GM18517 (cell line): ENCODE data around the gene FGD5.

ENCODE experiments used
- ATAC-seq: cut with Tn5 transposase; IDR thresholded peaks from one replicate; pipeline ENCODE4 v1.9.1; 2021; ENCODE audit warnings: mild to moderate bottlenecking, moderate library complexity; ENCODE audit not compliant: unreplicated experiment

FGD5 gene, protein sequence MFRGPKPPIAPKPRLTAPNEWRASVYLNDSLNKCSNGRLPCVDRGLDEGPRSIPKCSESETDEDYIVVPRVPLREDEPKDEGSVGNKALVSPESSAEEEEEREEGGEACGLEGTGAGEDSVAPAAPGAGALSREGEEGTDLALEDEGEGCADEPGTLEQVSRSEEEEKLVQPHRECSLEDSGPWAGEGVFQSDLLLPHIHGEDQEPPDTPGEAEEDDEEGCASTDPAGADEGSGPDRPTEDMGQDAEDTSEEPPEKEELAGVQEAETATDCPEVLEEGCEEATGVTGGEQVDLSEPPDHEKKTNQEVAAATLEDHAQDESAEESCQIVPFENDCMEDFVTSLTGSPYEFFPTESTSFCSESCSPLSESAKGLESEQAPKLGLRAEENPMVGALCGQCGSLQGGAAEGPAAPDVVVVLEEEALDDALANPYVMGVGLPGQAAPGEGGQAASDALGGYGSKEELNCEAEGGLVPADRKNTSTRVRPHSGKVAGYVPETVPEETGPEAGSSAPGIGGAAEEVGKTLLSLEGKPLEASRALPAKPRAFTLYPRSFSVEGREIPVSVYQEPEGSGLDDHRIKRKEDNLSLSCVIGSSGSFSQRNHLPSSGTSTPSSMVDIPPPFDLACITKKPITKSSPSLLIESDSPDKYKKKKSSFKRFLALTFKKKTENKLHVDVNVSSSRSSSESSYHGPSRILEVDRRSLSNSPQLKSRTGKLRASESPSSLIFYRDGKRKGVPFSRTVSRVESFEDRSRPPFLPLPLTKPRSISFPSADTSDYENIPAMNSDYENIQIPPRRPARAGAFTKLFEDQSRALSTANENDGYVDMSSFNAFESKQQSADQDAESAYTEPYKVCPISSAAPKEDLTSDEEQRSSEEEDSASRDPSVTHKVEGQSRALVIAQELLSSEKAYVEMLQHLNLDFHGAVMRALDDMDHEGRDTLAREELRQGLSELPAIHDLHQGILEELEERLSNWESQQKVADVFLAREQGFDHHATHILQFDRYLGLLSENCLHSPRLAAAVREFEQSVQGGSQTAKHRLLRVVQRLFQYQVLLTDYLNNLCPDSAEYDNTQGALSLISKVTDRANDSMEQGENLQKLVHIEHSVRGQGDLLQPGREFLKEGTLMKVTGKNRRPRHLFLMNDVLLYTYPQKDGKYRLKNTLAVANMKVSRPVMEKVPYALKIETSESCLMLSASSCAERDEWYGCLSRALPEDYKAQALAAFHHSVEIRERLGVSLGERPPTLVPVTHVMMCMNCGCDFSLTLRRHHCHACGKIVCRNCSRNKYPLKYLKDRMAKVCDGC (N-terminal part only)

DNA sequence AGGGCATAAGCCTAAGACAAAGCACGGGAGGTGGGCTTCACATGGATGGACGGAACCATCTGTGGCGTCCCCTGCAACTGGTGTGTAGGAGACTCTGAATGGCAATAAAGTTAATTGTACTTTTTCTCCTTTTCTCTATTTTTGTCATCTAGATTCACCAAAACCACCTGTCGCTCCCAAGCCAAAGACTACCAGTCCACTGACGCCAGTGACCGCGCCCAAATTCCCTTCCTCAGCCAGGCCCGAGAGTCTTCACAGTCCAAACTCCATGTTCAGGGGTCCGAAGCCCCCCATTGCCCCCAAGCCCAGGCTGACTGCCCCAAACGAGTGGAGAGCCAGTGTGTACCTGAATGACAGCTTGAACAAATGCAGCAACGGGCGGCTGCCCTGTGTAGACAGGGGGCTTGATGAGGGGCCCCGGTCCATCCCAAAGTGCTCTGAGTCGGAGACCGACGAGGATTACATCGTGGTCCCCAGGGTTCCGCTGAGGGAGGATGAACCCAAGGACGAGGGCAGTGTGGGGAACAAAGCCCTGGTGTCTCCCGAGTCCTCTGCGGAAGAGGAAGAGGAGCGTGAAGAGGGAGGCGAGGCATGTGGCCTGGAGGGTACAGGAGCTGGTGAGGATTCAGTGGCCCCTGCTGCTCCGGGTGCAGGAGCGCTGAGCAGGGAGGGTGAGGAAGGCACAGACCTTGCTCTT is at the start of gene FGD5:
FGD5 (plus strand) TSS at position 159 of the 697 bp plus-strand sequence; CDS start at position 269, 110 bp downstream.
- no peak for ATAC-seq

DNA sequence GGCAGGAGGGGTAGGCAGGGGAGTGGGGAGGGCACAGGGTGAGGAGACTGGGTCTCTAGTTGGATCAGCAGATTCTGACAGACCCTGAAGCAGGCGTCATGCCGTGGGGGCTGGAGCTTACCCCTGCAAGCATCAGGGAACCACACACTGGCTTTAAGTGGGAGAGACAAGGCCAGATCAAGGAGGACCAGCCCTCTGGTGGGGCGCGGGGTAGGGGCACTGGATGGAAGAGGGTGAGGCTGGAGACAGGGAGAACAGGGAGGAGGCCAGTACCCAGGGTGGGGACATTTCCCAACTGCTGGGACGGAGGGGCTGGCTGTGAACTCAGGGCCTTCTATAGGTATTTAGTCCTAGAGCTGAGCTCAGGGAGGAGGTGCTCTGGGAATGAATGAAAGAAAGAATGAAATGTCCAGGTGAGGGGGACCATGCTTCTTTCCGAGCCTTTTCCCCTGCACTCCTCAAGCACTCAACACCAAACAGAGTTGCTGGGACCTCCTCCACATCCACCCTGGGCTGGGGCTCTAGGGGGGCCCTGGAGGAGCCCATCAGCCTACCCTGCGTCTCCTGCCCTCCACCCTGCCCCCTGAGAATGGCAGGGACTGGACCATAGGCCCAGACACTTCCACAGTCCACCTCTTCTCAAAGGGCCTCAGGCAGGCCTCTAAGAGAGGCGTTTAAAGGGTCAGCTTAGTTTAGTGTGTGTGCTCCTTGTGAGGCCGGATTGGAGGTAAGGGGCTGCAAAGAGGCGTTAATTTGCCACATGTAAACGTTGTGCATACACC is 49.0 kb upstream of the FGD5 start:
- ATAC-seq = no peak

DNA sequence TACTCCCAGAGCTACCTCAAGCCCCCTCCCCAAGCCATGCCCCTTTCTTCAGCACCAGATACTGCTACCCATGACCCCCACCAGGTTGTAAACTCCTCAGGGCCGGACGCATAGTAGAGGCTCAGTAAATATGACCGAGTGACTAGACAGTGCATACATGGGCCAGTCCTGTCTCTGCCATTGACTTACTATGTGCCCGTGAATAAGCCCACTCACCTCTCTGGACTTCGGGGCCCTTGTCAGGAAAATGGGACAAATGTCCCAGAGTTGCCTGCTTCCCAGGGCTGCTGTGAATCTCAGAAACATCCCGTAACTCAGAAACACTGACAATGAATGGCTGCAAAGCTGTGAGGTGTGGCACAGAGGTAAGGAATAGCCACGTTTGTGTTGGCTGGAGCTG is 48.2 kb upstream of the FGD5 start:
- no peak for ATAC-seq

DNA sequence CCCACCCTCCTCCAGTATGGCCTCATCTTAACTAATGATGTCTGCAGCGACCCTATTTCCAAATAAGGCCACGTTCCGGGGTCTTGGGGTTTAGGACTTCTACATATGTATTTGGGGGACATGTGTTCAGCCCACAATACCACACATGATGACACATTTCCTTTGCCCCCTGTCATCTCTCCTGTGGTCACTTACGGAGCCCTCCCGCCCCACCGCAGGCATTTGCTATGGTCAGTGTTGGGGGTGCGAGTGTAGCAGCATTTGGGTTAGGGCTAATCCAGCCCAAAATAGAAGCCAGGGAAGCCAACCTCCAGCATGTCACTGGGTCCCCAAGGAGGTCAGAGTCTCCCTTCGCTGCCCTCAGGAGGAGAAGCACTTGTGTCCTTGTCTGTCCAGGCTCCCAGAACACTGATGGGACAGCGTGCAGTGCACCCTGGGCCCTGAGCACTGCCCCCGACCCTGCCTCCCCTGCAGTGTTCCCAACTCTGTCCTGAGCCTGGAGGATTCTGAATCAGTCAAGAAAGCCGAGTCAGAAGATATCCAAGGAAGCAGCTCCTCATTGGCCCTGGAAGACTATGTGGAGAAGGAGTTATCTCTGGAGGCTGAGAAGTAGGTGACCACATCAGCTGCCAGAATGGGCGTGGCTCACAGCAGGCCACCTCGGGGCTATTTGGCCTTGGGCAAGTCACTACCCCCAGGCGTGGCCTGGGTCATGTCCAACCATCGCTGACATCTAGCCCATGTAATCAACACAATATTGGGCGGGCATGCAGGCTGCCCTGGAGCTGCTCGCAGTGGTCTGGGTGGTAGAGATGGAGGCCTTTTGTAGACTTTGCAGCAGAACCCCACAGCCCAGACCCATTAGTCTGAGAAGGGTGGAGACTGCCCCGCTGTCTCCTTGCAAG is 46.9 kb upstream of the FGD5 start:
- ATAC-seq = no peak

DNA sequence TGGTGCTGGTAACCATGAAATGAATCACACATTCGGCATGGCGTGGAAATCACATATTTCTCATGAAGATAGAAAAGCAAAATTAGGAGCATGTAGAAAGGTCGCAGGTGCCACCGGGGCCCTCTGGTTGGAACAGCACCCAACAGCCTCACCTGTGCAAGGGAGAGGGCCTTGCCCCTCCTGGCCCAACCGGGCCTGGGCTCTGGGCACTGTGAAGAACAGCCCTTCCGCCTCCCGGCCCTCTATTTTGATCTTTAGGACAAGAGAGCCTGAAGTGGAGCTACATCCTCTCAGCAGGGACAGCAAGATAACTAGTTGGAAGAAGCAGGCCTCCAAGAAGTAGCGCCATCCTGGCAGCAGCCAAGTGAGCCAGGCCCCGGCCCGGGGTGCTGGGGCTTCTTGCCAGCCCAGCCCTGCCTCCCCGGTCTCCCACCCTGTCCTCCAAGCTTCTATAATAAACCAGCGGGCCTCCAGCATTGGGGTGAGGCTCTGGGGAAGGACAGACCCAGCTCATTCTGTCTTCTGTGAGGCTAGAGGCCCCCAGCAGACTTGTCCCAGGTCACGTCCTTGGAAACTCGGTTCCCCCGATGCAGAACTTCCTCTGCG is 46.1 kb upstream of the FGD5 start:
- ATAC-seq = no peak

DNA sequence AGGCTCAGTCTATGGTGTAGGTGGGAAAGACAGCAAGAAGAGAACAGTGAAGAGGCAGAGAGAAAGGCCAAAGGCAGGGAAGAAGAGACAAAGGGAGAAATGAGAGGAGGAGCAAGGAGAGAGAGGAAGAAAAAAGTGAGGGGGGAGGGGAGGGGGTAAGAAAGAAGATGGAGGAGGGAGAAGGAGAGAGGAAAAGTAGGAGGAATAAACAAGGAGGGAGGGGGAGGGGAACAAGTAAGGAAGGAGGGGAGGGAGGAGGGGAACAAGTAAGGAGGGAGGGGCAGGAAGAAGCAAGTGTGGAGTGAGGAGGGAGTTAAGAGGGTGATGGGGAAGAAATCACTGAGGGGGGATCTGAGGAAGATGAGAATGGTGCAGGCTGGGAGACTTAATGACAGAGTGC is 45.5 kb upstream of the FGD5 start:
- no peak for ATAC-seq

DNA sequence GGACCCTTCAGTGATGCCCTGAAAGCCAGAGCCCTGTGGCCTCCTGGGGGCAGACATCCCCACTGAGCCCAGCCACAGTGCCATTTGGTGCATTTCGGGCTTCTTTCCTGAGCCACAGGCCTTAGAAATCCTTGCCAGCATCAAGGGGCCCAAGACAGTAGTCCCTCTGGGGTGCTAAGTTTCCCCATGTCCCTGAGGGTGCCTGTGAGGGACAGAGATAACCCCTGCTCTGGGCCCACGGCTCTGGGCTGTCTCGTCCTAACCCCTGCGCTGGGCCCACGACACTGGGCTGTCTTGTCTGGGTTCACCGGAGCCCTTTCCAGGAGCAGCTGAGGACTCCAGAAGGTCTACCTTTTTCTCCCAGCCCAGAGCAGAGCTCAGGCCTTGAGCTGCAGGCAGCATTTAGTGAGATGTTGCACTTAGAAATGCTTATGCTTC is 45.1 kb upstream of the FGD5 start:
- no peak for ATAC-seq

DNA sequence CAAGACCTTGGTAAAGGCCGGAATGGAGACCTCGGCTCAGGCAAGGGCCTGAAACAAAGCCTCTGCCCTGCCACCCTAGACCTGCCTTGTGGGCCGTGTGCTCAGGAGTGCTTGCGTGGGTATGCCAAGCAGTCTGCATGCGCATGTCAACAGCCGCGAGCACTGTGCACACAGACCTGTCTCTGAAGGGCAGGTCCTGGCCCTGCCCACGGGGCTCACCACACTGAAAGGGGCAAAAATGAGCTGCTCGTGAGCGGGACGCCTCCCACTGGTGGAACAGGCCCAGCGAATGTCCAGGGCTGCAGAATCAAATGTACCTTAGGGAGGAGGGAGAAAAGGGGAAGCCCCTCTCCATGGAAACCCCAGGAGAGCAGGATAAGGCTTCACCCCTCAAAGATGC is 44.3 kb upstream of the FGD5 start:
- ATAC-seq = no peak

DNA sequence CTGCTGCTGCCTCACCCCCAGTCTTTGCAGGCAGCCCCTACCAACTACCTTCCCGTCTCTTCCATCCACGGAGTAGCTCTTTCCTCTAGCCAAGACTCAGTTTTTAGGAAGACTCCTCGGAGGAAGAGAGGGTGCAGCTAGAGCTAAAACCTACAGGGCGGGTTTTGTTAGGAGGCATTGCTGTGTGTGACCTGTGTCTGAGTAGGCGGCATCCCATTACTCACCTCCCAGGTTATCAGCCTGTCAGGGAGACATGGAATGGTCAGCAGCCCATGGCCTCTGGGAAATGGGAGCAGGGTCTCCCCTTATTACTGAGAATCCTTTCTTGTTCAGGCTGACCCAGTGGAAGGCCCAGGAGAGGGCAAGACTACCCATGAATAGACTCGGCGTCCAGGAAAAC is 43.8 kb upstream of the FGD5 start:
- ATAC-seq = no peak

DNA sequence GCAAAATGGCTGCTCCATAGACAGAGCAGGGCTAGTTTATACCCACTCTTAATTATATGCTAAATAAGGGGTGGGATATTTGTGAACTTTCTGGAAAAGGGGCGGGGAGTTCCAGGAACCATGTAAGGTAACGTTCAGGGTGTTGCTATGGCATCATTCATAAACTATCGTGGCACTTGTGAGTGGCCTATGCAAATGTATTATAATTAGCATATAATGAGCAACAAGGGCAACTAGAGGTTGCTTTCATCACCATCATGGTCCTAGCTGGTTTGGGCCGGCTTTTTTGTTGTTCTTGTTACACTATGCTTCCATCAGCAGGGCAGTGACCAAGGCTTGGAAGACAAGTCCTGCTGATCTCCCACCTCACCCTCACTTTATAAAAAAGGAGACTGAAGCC is 43.2 kb upstream of the FGD5 start:
- ATAC-seq = no peak

DNA sequence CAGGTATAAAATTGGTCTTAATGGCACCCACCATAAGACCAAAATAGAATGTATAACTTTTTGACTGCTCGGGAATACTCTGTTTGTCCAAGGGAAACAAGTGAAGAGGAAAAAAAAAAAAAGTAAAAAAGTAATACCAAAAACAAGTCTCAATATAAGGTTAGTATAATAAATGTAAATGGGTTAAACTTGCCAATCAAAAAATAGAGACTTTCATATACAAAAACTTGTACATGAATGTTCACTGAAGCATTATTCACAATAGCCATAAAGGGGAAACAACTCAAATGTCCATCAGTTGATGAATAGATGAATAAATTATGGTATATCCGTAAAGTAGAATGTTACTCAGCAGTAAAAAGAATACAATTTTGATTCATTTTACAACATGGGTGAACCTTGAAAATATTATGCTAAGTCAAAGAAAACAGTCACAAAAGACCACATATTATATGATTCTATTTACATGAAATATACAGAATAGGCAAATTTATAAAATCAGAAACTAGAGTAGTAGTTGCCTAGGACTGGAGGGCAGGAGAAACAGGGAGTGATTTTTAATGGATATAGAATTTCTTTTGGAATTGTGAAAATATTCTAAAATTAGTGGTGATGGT is 39.6 kb upstream of the FGD5 start:
- no peak for ATAC-seq

DNA sequence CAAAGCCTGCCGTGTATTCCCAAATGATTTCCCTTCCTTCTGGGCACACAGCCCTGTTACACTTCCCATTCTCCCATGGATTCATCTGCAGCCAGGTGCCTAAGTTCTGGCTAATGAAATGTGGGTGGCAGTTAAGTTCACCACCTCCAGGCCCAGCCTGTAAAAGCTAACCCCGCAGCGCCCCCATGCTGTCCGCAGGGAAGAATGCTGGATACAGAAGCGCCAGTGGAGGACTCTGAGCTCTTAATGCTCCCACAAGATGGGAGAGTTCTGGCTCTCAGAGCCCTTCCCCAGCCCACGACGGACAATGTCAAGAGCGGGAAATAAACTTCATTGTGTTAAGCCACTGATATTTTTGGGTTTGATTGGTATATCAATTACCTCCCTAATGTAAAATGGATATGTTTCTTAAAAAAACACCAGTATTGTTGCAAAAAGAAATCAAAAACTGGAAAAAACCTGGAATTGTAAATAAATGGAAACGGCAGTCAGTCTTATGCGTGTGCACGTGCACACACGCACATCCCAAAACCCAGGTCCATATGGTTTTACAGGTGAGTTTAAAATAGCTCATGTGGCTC is 37.7 kb upstream of the FGD5 start:
- ATAC-seq = no peak

DNA sequence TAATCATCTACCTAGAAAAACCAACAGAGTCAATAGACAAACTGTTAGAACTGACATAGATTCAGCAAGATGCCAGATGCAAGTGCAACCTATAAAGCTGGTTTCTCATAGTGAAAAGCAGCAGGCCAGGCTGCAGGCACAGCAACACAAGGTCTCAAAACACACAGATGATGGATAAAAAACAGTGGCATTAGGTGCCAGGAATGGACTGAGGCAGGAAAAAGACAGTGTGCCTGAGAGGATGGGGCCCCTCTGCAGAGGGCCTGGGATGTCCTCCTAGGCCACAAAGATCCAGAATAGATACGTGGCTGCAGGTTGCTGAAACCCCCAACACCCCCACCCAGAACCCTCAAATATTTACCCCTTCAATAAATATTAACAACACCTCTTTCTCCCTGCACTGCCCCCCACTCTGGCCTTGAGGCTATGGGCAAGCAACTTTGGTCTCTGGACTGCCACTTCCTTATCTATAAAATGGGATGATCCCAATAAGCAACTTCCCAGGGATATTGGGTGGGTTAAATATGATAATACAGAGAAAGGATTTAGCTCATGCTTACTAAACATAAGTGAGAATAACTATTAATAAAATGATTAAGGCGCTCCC is 35.2 kb upstream of the FGD5 start:
- ATAC-seq = no peak

DNA sequence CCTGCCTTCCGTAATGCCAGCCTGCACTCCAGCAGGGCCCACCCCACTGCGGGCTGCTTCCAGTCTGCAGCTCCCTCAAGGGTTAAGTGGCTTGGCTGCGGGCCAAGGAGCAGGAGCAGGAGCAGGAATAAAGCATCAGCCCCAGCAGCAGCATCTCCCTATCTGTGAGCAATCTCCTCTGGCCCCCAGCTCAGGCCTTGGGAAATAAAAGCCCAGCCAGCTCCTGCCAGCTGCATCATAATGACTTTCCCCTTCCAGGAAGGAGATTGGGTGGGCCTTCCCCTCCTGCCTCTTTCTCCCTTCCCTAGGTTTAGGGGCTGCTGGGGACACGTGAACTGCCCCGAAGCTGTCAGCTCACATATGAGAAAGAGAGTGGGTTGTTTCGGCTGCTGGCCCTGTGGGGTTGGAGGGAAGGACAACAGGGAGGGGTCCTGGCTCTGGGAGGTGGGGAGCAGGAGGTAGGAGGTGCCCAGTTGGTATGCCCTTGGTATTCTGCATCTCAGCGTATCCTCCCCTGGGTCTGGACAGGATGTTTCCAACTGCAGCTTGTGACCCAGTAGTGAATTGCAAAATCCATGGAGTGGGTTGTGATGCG is 34.6 kb upstream of the FGD5 start:
- no peak for ATAC-seq

DNA sequence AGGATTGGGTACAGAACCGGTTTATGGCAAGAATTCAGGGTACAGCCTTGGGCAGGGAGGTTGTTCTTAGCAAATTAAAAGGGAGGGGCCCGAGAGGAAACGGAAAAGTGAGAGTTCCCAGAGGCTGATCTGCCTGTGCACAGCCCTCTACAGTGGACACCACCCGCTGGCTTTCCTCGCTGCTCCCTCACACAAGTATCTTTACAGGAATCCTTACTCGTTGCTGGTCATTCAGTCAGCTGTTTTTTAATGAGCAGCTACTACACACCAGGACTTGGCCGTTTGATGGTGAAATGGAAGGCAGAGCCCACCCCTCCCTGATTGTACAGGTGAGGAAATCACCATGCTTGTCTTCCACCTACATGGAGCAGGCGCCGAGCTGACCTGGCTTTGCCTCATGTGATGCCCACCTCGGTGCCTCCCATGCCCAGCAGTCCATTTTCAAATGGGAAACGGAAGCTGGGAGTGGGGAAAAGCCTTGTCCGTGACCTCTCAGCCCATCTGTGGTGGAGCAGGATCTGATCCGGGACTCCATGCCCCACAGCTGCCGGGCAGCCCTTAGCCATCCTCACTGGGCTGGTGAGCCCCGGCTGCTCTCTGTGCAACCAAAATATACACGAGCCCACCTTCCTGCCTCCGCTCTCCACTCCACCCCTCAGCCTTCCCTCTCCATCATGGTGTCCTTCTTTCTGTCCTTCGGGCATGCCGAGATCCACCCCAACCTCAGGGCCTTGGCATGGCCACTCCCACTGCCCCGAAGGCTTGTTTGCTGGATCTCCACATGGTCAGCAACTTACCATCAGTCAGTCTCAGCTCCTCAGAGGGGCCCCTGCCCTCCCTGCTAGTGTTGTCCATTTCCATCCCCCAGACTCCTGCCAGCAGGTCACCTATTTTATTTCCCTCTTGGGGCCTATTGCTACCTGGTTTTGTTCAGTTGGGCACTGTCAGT is 33.3 kb upstream of the FGD5 start:
- no peak for ATAC-seq

DNA sequence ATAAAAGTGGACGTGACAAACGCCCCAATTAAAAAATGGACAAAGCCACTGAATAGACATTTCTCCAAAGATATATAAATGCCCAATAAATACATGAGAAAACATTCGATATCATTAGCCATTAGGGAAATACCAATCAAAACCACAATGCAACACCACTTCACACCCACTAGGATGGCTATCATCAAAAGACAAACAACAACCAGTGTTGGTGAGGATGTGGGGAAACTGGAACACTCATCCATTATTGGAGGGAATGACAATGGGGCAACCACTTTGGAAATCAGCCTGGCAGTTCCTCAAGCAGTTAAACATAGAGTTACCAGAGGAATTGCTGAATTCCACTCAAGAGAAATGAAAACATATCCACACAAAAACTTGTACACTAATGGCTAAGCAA is 32.4 kb upstream of the FGD5 start:
- no peak for ATAC-seq
